Gastrocnemius medialis (tissue), 4 donors: ENCODE data around the gene FIG4. TPM values are rescaled to one million over a fixed set of nuclear protein-coding genes. Genes with fewer than 3 reads are reported as not detected.

Experiments
- ATAC-seq, 2 donors: fragments of 150-250 bp; one replicate each; pipeline ENCODE4 v1.9.1; 2016
- DNase-seq, 2 donors: peaks; one replicate each; pipeline ENCODE4 v3.0.0-alpha.2; 2019
- H3K27ac ChIP-seq, 4 donors: fragments of 200-600 bp; sonication (generic); 1 replicate in 1 of 4; 2 replicates in 3 of 4; pipeline ENCODE4 v1.5.1; 2016 to 2018; ENCODE audit warnings: mild to moderate bottlenecking in 2 of 4, moderate library complexity in 1 of 4
- H3K27me3 ChIP-seq, 3 donors: fragments of 200-600 bp; sonication (generic) in 2 of 3; 1 replicate in 1 of 3; 2 replicates in 2 of 3; pipeline versions ENCODE4 v1.5.1 to v1.6.0; 2016 to 2019; ENCODE audit warnings: mild to moderate bottlenecking in 1 of 3, moderate library complexity in 1 of 3
- H3K36me3 ChIP-seq, 2 donors: fragments of 200-600 bp; sonication (generic) in 1 of 2; one replicate each; pipeline ENCODE4 v1.5.1; 2017 to 2018
- H3K4me1 ChIP-seq, 2 donors: fragments of 200-600 bp; sonication (generic) in 1 of 2; one replicate each; pipeline ENCODE4 v1.5.1; 2016 to 2017; ENCODE audit warnings: mild to moderate bottlenecking in 2 of 2
- H3K4me3 ChIP-seq, 4 donors: fragments of 200-600 bp; sonication (generic) in 3 of 4; 1 replicate in 1 of 4; 2 replicates in 3 of 4; pipeline ENCODE4 v1.5.1; 2016 to 2019; ENCODE audit warnings: mild to moderate bottlenecking in 2 of 4
- H3K9me3 ChIP-seq, 3 donors: fragments of 200-600 bp; sonication (generic) in 2 of 3; 1 replicate in 1 of 3; 2 replicates in 2 of 3; pipeline ENCODE4 v1.5.1; 2016 to 2019
- POLR2A ChIP-seq, 2 donors: fragments of 450-650 bp; IDR thresholded peaks; one replicate each; pipeline ENCODE4 v1.6.1; 2017; ENCODE audit warnings: antibody characterized with exemption in 2 of 2, mild to moderate bottlenecking in 2 of 2, moderate library complexity in 2 of 2
- in situ Hi-C, 4 donors: fragments of 200-750 bp; cut with MboI; loops; one replicate each; pipeline versions ENCODE4 v1.15.0 to v1.8.0; 2017; ENCODE audit warnings: low sequenced_read_pairs in 4 of 4
- intact Hi-C: fragments of 100-400 bp; cut with DNase I; formaldehyde crosslinking; loops from one replicate; pipeline ENCODE4 v1.15.1; 2023; ENCODE audit warnings: low total_unique reads
- total RNA-seq, 4 donors: library from RNA; depleted of rRNA; stranded (reverse); fragments of >200 nt; gene quantifications; one replicate each; pipeline versions ENCODE4 v1.1.0 to v1.2.3, GENCODE V29; 2016
- TF ChIP-seq, protein P1 (sequence below), 5 experiments: fragments of 450-650 bp in 3 of 5; fragments of 200-600 bp in 2 of 5; sonication (generic) in 2 of 5; IDR thresholded peaks in 4 of 5; conservative IDR thresholded peaks in 1 of 5; 1 replicate in 4 of 5; 2 replicates in 1 of 5; pipeline ENCODE4 v1.5.1; 2016 to 2019; ENCODE audit warnings: antibody characterized with exemption in 5 of 5, mild to moderate bottlenecking in 3 of 5, moderate library complexity in 3 of 5

FIG4 gene
- total RNA-seq, 4 donors from 2014 or later: 5.3 to 11.8 (median 9.1) TPM

DNA sequence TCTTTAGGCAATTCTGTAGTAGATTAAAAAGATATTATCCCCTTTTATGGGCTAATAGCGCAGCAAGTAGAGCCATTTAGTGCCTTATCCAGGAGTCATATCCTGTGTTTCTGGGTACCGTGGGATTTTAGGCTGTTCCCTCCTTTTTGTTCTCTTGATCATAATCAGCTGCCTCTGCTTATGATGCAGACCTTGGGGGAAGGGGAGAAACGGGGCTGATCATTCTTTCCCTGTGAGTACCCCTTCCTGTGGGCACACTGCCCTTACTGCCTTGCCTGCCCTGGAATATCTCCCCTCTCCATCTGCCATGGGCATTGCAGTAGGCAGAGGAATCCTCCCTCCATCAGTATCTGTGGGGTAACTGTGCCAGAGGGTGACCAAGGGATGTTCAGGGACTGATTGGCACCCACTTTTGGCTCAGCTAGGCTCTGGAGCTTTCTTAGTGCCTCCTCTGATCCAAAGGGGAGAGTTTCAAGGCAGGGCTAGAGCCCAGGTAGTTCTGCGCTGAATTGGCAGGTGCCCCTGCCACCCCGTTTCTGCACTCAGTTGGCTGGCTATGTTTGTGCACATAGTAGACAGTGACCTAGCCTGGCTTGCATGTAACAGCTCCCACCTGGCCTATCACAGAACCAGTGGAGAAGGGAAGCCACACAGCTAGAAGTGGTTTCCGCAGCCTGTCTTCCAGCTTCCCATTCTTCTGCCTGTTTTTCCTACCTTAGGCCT is 103.3 kb downstream of the FIG4 start:
- H3K27me3 ChIP-seq: no peaks in the 10 kb centered on the region
- TF ChIP-seq POLR2A (IDR thresholded peaks at IDR 0.05): no peak
- TF ChIP-seq, protein P1, sequence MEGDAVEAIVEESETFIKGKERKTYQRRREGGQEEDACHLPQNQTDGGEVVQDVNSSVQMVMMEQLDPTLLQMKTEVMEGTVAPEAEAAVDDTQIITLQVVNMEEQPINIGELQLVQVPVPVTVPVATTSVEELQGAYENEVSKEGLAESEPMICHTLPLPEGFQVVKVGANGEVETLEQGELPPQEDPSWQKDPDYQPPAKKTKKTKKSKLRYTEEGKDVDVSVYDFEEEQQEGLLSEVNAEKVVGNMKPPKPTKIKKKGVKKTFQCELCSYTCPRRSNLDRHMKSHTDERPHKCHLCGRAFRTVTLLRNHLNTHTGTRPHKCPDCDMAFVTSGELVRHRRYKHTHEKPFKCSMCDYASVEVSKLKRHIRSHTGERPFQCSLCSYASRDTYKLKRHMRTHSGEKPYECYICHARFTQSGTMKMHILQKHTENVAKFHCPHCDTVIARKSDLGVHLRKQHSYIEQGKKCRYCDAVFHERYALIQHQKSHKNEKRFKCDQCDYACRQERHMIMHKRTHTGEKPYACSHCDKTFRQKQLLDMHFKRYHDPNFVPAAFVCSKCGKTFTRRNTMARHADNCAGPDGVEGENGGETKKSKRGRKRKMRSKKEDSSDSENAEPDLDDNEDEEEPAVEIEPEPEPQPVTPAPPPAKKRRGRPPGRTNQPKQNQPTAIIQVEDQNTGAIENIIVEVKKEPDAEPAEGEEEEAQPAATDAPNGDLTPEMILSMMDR (IDR thresholded peaks at IDR 0.05 in 4 of 5, conservative IDR thresholded peaks at IDR 0.05 in 1 of 5): no peak
- peaks cover 0 to 16% of the 10 kb centered on the region in 2 donors for H3K4me1 ChIP-seq
- H3K36me3 ChIP-seq: peaks cover 0 to 11% of the 10 kb centered on the region in 2 donors
- no peak for ATAC-seq
- intact Hi-C loops (no loop called here), in situ Hi-C loops (no loop called here)
- no peak for DNase-seq
- no peaks in the 10 kb centered on the region for H3K9me3 ChIP-seq
- peak overlapping the region; percentile 27 to 57 (median 48) for H3K27ac ChIP-seq
- no peak overlapping the region for H3K4me3 ChIP-seq

DNA sequence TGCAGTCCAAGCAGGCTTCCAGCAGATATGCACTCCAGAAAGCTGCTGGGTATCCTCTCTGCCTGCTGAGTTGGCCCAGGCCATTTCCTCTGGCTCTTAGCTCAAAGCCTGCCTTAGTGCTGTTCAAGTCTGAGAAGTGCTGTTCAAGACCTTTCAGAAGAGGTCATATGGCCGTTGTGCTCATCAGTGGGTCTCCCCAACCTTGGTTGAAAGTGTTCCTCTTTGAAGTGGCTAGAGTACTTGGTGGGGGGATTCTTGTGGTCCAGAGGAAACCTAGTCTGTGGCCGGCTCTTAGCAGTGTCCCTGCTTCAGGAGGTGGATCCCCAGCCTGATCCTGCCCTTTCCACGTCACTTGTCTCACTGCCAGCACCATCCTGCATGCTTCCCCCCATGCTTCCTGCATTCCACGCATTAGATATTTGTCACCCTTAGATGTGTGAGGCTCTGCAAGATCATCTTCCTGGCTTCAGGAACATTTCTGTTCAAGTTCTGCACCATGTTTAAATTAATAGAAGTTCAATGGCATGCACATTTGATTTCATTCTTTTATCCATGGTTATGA is 105.0 kb downstream of the FIG4 start:
- no peak for DNase-seq
- H3K27me3 ChIP-seq: no peaks in the 10 kb centered on the region
- H3K36me3 ChIP-seq: peaks cover 0 to 11% of the 10 kb centered on the region in 2 donors
- in situ Hi-C loops (no loop called here), intact Hi-C loops (no loop called here)
- no peak overlapping the region for H3K27ac ChIP-seq
- peaks cover 0 to 16% of the 10 kb centered on the region in 2 donors for H3K4me1 ChIP-seq
- no peaks in the 10 kb centered on the region for H3K9me3 ChIP-seq
- H3K4me3 ChIP-seq: no peak overlapping the region
- ATAC-seq: no peak
- TF ChIP-seq POLR2A (IDR thresholded peaks at IDR 0.05): no peak

DNA sequence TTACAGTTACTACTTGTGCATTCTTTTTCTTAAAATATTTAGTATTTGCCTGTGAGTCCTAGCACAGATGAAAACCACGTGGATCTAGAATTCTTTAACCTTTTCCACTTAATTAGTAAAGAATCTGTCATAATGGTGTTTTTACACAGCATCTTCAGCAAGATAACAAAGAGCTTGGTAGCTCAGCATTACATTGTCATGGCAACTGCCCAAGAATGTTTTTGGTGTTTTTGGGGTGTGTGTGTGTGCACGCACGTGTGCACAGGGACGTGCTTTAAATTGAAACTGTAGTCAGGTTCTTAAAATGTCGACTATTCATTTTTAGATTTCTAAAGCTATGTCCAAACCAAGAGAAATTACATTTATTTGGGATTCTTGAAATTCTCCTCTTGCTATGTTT is 108.0 kb downstream of the FIG4 start:
- TF ChIP-seq POLR2A (IDR thresholded peaks at IDR 0.05): no peak
- TF ChIP-seq, protein P1 (IDR thresholded peaks at IDR 0.05 in 4 of 5, conservative IDR thresholded peaks at IDR 0.05 in 1 of 5): no peak
- no peak for DNase-seq
- intact Hi-C loops (no loop called here), in situ Hi-C loops (no loop called here)
- Histone ChIP-seq H3K9me3 (no peaks in the 10 kb centered on the region), H3K36me3 (peaks cover 0 to 14% of the 10 kb centered on the region in 2 donors), H3K27ac (no peak overlapping the region), H3K4me1 (peaks cover 0 to 6% of the 10 kb centered on the region in 2 donors), H3K27me3 (no peaks in the 10 kb centered on the region), H3K4me3 (no peak overlapping the region)
- no peak for ATAC-seq

DNA sequence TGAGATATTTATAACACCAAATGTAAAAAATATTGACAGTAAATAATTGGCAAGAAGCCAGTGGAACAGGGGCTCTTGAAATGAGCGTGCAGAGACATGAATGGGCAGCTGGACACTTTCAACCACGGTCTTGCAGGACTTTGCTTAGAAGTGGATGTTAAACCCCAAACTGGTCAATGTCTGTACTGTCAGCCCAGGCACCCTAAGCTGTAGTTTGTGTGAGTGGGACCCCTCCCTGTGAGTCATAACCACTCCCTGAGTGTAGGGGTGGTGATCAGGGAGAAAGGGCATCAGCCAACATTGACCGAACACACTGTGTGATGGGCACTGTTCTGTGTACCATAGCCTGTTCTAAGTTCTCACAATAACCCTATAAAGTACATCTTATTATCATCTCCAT is 108.6 kb downstream of the FIG4 start:
- Histone ChIP-seq H3K4me1 (peaks cover 0 to under 1% of the 10 kb centered on the region in 2 donors), H3K36me3 (peaks cover 0 to 14% of the 10 kb centered on the region in 2 donors), H3K9me3 (no peaks in the 10 kb centered on the region), H3K27me3 (no peaks in the 10 kb centered on the region), H3K4me3 (no peak overlapping the region), H3K27ac (no peak overlapping the region)
- ATAC-seq: no peak
- intact Hi-C loops: no loop called here
- no peak for DNase-seq
- in situ Hi-C loops: no loop called here
- TF ChIP-seq, protein P1 (IDR thresholded peaks at IDR 0.05 in 4 of 5, conservative IDR thresholded peaks at IDR 0.05 in 1 of 5): no peak
- no peak for TF ChIP-seq POLR2A (IDR thresholded peaks at IDR 0.05)

DNA sequence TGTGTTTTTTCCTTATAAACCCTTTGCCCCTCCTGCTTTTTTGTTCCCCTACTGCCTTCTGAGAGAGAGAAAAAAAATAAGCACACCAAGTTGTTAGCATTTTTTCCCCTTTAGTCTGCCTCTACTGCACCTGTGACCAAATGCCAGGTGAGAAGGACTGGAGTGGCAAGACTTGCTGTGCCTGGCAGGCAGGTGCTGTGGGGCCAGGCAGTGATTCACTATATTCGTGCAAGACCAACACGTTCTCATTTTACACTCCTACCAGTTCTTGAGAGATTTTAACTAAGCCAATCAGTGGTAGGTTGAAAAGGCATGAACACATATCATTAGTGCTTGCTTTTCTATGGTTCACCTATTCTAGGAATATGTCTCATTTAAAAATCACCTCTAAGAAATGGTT is 109.7 kb downstream of the FIG4 start:
- no peaks in the 10 kb centered on the region for H3K9me3 ChIP-seq
- intact Hi-C loops (no loop called here), in situ Hi-C loops (no loop called here)
- no peak overlapping the region for H3K27ac ChIP-seq
- H3K36me3 ChIP-seq: peaks cover 0 to 14% of the 10 kb centered on the region in 2 donors
- DNase-seq (no peak), ATAC-seq (no peak)
- no peaks in the 10 kb centered on the region for H3K4me1 ChIP-seq
- H3K27me3 ChIP-seq: no peaks in the 10 kb centered on the region
- no peak overlapping the region for H3K4me3 ChIP-seq
- TF ChIP-seq, protein P1 (IDR thresholded peaks at IDR 0.05 in 4 of 5, conservative IDR thresholded peaks at IDR 0.05 in 1 of 5): no peak
- TF ChIP-seq POLR2A (IDR thresholded peaks at IDR 0.05): no peak
